ENCODE measurements around the gene SRRM5. TPM values are rescaled to one million over a fixed set of nuclear protein-coding genes. Genes with fewer than 3 reads are reported as not detected.

The SRRM5 gene
- total RNA-seq, 1 experiment from 2014 or later = 0.70 TPM

- Histone ChIP-seq H4K8ac (replicated peaks; ENCODE audit: insufficient read length, low read depth, low read length) (no peak overlapping the region), H3K56ac (ENCODE audit: insufficient read length, low read depth, low read length) (no peak overlapping the region), H3K9me3 (ENCODE audit: control insufficient read depth, low read depth, low read length) (no peaks in the 10 kb centered on the region), H3T11ph (ENCODE audit: low read length) (no peak overlapping the region), H2BK5ac (ENCODE audit: insufficient read length, low read length) (no peak overlapping the region), H2BK15ac (ENCODE audit: low read depth, low read length) (no peak overlapping the region), H3K27me3 (ENCODE audit: insufficient read depth, low read length) (no peaks in the 10 kb centered on the region), H3K4me2 (ENCODE audit: insufficient read depth, insufficient read length, low read length) (no peak overlapping the region), H2AFZ (ENCODE audit: low read length) (no peak overlapping the region), H3K23me2 (ENCODE audit: insufficient read length, low read depth, low read length, poor library complexity, severe bottlenecking) (no peaks in the 10 kb centered on the region), H3K14ac (ENCODE audit: insufficient read depth, low read length) (no peak overlapping the region), H3K23ac (ENCODE audit: insufficient read length, low read depth, low read length) (no peak overlapping the region), H4K91ac (ENCODE audit: insufficient read length, low read depth, low read length) (no peak overlapping the region), H2BK20ac (ENCODE audit: low read depth, low read length, poor library complexity, severe bottlenecking) (no peak overlapping the region), H4K5ac (ENCODE audit: insufficient read length, low read depth, low read length) (no peak overlapping the region), H4K20me1 (ENCODE audit: control insufficient read depth, insufficient read depth, insufficient read length) (no peaks in the 10 kb centered on the region), H3K27ac (ENCODE audit: insufficient read length, low read depth, low read length) (no peak overlapping the region), H2BK12ac (ENCODE audit: insufficient read length, low read depth, low read length) (no peak overlapping the region), H3K9ac (ENCODE audit: extremely low read depth, insufficient read length, low read length) (no peak overlapping the region), H2AK5ac (ENCODE audit: insufficient read length, low read length) (no peak overlapping the region), H2BK120ac (ENCODE audit: low read depth, low read length, poor library complexity, severe bottlenecking) (no peak overlapping the region), H3K4ac (ENCODE audit: low read depth, low read length) (no peak overlapping the region), H3K18ac (ENCODE audit: insufficient read length, low read depth, low read length) (no peak overlapping the region), H3K79me1 (ENCODE audit: insufficient read depth, low read depth, low read length, poor library complexity, severe bottlenecking) (no peaks in the 10 kb centered on the region), H3K79me2 (ENCODE audit: insufficient read depth, low read length) (no peaks in the 10 kb centered on the region), H3K4me1 (ENCODE audit: insufficient read depth, low read length) (no peaks in the 10 kb centered on the region)
- Mint-ChIP-seq H3K27me3 (ENCODE audit: low read depth) (no peaks in the 10 kb centered on the region), H3K36me3 (ENCODE audit: insufficient read depth in 1 of 3, low read depth in 3 of 3) (peaks cover 50 to 68% (median 52%) of the 10 kb centered on the region in 3 experiments), H3K4me1 (no peaks in the 10 kb centered on the region), H3K4me3 (no peak overlapping the region), H3K9me3 (no peaks in the 10 kb centered on the region), H3K27ac (no peak overlapping the region)
- DNase-seq = no peak
- no CpG with 5 or more reads among the region's 8 CpGs for WGBS (ENCODE audit: extremely low coverage, insufficient read length, low lambda C conversion rate)
- TF ChIP-seq CTCF (conservative IDR thresholded peaks at IDR 0.05) = no peak
Observed at GRCh38 chr19:43658494-43658893, 46.6 kb downstream of the SRRM5 start.
